Spleen (tissue), 11 donors: ENCODE measurements around the gene NFIA. TPM values are rescaled to one million over a fixed set of nuclear protein-coding genes. Genes with fewer than 3 reads are reported as not detected.

Source experiments
- DNase-seq: peaks from one replicate; pipeline ENCODE4 v3.0.0-alpha.2; 2020
- H3K27ac ChIP-seq, 8 donors: fragments of 200-600 bp; sonication (generic) in 7 of 8; 1 replicate in 4 of 8; 2 replicates in 4 of 8; pipeline versions ENCODE4 v1.5.0 to v1.8.0; 2016 to 2021; ENCODE audit warnings: inconsistent platforms in 4 of 8, mild to moderate bottlenecking in 4 of 8, moderate library complexity in 1 of 8
- H3K27me3 ChIP-seq, 7 donors: fragments of 200-600 bp; sonication (generic) in 6 of 7; replicated peaks in 1 of 7; 1 replicate in 4 of 7; 2 replicates in 3 of 7; pipeline versions ENCODE4 v1.5.0 to v1.8.0; 2016 to 2021; ENCODE audit warnings: inconsistent platforms in 3 of 7, mild to moderate bottlenecking in 1 of 7
- H3K36me3 ChIP-seq, 6 donors: fragments of 200-600 bp; sonication (generic) in 5 of 6; 1 replicate in 4 of 6; 2 replicates in 2 of 6; pipeline versions ENCODE4 v1.5.0 to v1.8.0; 2016 to 2021; ENCODE audit warnings: inconsistent platforms in 2 of 6
- H3K4me1 ChIP-seq, 6 donors: fragments of 200-600 bp; sonication (generic) in 5 of 6; 1 replicate in 3 of 6; 2 replicates in 3 of 6; pipeline versions ENCODE4 v1.5.0 to v1.8.0; 2016 to 2021; ENCODE audit warnings: inconsistent platforms in 3 of 6
- H3K4me3 ChIP-seq, 8 donors: fragments of 200-600 bp; sonication (generic) in 7 of 8; 1 replicate in 4 of 8; 2 replicates in 4 of 8; pipeline versions ENCODE4 v1.5.0 to v1.8.0; 2016 to 2021; ENCODE audit warnings: inconsistent platforms in 4 of 8, mild to moderate bottlenecking in 4 of 8, moderate library complexity in 2 of 8
- H3K9me3 ChIP-seq, 8 donors: fragments of 200-600 bp; sonication (generic) in 7 of 8; 1 replicate in 4 of 8; 2 replicates in 4 of 8; pipeline versions ENCODE4 v1.5.0 to v1.8.0; 2016 to 2021; ENCODE audit warnings: inconsistent platforms in 4 of 8
- POLR2A ChIP-seq, 3 donors: fragments of 450-650 bp; IDR thresholded peaks; one replicate each; pipeline ENCODE4 v1.5.1; 2017; ENCODE audit warnings: antibody characterized with exemption in 3 of 3, mild to moderate bottlenecking in 1 of 3
- POLR2AphosphoS5 ChIP-seq, 3 donors: sonication (generic); formaldehyde crosslinking; IDR thresholded peaks; one replicate each; pipeline ENCODE4 v1.5.1; 2017; ENCODE audit warnings: antibody characterized with exemption in 3 of 3
- WGBS, 5 donors: extraction: QIAGEN DNeasy Blood & Tissue Kit in 3 of 5; methylation state at CpG; one replicate each; pipeline versions ENCODE4 v1.1.5 to v1.1.7; 2013 to 2018; 5-methylcytosine and 5-hydroxymethylcytosine counted together
- intact Hi-C: fragments of 100-400 bp; cut with DNase I; formaldehyde crosslinking; loops from one replicate; pipeline ENCODE4 v1.15.0; 2023; ENCODE audit warnings: low total_unique reads
- polyA plus RNA-seq, 3 donors: library from polyadenylated mRNA; stranded (reverse); fragments of 200-250 nt; gene quantifications; one replicate each; pipeline ENCODE4 v1.2.1, GENCODE V29; 2013
- total RNA-seq, 7 donors: library from RNA; depleted of rRNA in 3 of 7; stranded (reverse); fragments of >200 nt in 3 of 7; fragmentation: NEBNext Ultra II Directional in 4 of 7; extraction: Animal tissue kit (Norgen Biotek cat#: 25700) in 4 of 7; gene quantifications; one replicate each; pipeline versions ENCODE4 v1.1.0 to v1.2.1, GENCODE V29; 2016 to 2021
- TF ChIP-seq, protein P1 (sequence below), 11 experiments: fragments of 200-600 bp in 7 of 11; fragments of 450-650 bp in 4 of 11; sonication (generic) in 4 of 11; IDR thresholded peaks in 8 of 11; conservative IDR thresholded peaks in 3 of 11; 1 replicate in 7 of 11; 2 replicates in 4 of 11; pipeline versions ENCODE4 v1.4.0 to v1.8.0; 2016 to 2021; ENCODE audit warnings: antibody characterized with exemption in 11 of 11, inconsistent platforms in 4 of 11, mild to moderate bottlenecking in 1 of 11
- donor health status: healthy with polysubstance abuse.
- donor health status: DM: no; HTN: no; CAD: no; lungs with moderate emphysema.
- donor health status: DM: no; HTN: no; CAD: no.
- donor health status: Bipolar disorder and iron deficiency.
- donor health status: healthy.
- donor health status: DM: no; HTN: no; CAD: no.
- donor health status: DM: yes; HTN: yes; CAD: no.

Gene NFIA
- total and polyA plus RNA-seq, 10 donors: 3.1 to 76.8 (median 35.5) TPM

DNA sequence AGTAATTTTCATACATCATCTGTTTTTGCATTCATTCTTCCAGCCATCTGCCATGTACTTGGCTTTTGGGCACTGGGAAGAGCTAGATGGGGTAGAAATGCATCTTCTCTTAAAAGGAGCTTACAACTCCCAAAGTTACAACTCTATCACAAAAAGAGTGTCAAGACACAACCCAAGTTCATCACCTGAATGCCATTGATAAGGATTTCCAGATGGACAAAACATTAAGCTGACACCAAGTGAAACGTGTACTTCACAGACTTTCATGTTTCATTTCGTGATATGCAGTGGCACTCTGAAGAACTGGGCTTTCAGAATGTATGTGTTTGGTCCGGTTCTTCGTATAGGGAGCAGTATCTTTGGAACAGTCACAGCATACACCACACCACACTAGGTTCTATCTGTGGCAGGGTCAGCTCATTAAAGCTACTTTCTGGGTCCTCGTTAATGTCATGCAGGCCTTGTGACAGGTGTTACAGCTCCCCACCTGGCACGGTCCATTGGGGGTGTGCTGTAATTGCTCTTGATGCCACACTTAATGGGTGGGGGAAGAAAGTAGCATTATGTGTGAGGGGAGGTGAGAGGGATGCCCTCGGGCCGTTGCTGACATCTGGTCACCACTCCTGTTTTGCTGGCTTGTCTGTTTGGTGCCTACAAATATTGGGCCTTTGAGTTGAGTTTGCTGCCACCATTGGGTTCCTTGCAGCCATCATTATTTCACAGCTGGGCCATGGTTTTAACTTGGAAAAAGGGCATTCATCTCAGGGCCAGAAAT is 164.9 kb downstream of the NFIA start:
- no peak overlapping the region for H3K27ac ChIP-seq
- 81 to 95% (median 87%) methylated on average over 8 of the region's 8 CpGs for WGBS, 5 donors
- no peak for DNase-seq
- H3K9me3 ChIP-seq: peaks cover 0 to 5% (median 0%) of the 10 kb centered on the region in 8 donors
- no peak overlapping the region for H3K4me3 ChIP-seq
- H3K27me3 ChIP-seq: no peaks in the 10 kb centered on the region
- intact Hi-C loops: no loop called here
- H3K36me3 ChIP-seq: no peaks in the 10 kb centered on the region
- H3K4me1 ChIP-seq: peaks cover 0 to 13% (median 3%) of the 10 kb centered on the region in 6 donors
- TF ChIP-seq POLR2A (IDR thresholded peaks at IDR 0.05) (no peak), POLR2AphosphoS5 (IDR thresholded peaks at IDR 0.05) (no peak)
- TF ChIP-seq, protein P1, sequence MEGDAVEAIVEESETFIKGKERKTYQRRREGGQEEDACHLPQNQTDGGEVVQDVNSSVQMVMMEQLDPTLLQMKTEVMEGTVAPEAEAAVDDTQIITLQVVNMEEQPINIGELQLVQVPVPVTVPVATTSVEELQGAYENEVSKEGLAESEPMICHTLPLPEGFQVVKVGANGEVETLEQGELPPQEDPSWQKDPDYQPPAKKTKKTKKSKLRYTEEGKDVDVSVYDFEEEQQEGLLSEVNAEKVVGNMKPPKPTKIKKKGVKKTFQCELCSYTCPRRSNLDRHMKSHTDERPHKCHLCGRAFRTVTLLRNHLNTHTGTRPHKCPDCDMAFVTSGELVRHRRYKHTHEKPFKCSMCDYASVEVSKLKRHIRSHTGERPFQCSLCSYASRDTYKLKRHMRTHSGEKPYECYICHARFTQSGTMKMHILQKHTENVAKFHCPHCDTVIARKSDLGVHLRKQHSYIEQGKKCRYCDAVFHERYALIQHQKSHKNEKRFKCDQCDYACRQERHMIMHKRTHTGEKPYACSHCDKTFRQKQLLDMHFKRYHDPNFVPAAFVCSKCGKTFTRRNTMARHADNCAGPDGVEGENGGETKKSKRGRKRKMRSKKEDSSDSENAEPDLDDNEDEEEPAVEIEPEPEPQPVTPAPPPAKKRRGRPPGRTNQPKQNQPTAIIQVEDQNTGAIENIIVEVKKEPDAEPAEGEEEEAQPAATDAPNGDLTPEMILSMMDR (IDR thresholded peaks at IDR 0.05 in 8 of 11, conservative IDR thresholded peaks at IDR 0.05 in 3 of 11): no peak

DNA sequence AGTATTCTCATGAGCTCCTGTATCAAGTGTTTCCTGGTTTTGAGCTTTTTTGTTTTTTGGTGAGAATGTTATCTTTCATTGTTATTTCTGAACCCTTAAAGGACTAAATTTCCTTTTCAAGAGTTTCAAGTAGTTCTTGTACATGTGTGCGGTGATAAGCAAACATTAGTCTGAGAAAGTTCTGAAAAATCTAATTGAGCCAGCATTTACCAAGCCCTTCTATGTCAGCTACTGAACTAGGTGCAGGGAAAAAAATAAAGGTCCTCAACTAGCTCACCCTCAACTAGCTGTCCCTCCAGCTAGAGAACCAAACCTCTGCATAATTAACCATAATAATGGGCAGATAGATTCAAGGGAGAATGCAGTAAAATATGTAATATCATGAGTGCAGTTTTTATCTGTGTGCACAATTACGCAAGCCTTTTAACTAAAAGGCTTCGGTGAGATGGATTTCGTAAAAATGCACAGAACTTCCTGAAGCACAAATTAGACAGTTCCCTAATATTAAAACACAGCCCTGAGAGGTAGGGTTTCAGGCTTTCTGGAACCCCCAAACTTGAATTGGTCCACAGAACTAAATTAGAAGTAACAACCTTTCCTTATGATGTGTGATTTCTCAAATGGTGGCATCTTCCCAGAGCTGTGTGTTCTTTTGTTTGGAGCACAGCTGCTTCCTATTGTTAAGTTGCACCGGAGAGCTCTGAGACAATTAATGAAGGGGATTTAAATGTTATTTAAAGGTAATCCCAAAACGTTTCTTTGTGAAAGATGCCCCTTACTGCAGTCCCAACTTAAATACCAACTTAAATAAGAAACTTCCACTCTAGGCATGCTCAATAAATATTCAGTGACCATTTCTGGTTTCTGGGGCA is 165.8 kb downstream of the NFIA start:
- H3K9me3 ChIP-seq: peaks cover 0 to 5% (median 0%) of the 10 kb centered on the region in 8 donors
- H3K27ac ChIP-seq: no peak overlapping the region
- TF ChIP-seq POLR2A (IDR thresholded peaks at IDR 0.05) (no peak), POLR2AphosphoS5 (IDR thresholded peaks at IDR 0.05) (no peak)
- TF ChIP-seq, protein P1 (IDR thresholded peaks at IDR 0.05 in 8 of 11, conservative IDR thresholded peaks at IDR 0.05 in 3 of 11): no peak
- no peaks in the 10 kb centered on the region for H3K36me3 ChIP-seq
- intact Hi-C loops: no loop called here
- no peaks in the 10 kb centered on the region for H3K27me3 ChIP-seq
- no peak overlapping the region for H3K4me3 ChIP-seq
- WGBS, 5 donors: 44 to 78% (median 63%) methylated on average over 6 of the region's 6 CpGs
- H3K4me1 ChIP-seq: peaks cover 0 to 17% (median 5%) of the 10 kb centered on the region in 6 donors
- no peak for DNase-seq

DNA sequence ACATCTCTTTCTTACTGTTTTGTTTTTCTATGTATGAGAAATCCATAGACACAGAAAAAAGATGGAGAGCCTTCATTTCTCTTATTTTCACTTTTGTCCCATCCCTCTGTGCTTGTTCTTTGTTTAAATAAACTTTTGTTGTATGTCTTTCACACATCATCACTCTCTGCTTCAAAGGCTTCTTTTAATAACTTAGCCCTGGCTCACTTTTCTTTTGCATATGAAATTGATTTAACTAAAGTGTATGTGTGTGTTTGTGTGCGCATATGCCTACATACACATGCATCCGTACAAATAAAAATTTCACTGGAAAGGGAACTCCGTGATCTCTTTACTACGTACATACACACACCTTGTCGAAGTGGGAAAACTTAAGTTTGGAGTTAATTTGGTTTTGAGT is 168.6 kb downstream of the NFIA start:
- Histone ChIP-seq H3K36me3 (no peaks in the 10 kb centered on the region), H3K9me3 (peaks cover 0 to 5% (median 0%) of the 10 kb centered on the region in 8 donors), H3K4me3 (no peak overlapping the region), H3K4me1 (peaks cover 11 to 41% (median 28%) of the 10 kb centered on the region in 6 donors), H3K27me3 (no peaks in the 10 kb centered on the region), H3K27ac (no peak overlapping the region)
- 95 to 98% (median 97%) methylated on average over 5 of the region's 5 CpGs for WGBS, 5 donors
- DNase-seq: no peak
- TF ChIP-seq POLR2A (IDR thresholded peaks at IDR 0.05) (no peak), POLR2AphosphoS5 (IDR thresholded peaks at IDR 0.05) (no peak)
- TF ChIP-seq, protein P1 (IDR thresholded peaks at IDR 0.05 in 8 of 11, conservative IDR thresholded peaks at IDR 0.05 in 3 of 11): no peak
- intact Hi-C loops: no loop called here
